ENCODE data around the gene TMEM174.
"Not testable (repeated sequence)": the region's sequence is repeated elsewhere in the genome, so short reads cannot be mapped to it uniquely, and the experiment has no call there.

TMEM174 gene

GRCh38 chr5:73197637-73198257 lies 24.8 kb downstream of the TMEM174 start:
- no peak for DNase-seq

GRCh38 chr5:73198833-73199592 lies 26.0 kb downstream of the TMEM174 start:
- DNase-seq = no peak

GRCh38 chr5:73199671-73200070 lies 26.7 kb downstream of the TMEM174 start:
- no peak for DNase-seq

GRCh38 chr5:73201547-73202513 lies 28.8 kb downstream of the TMEM174 start:
- peak; percentile 71 for DNase-seq

- DNase-seq = no peak
These were observed 31.3 kb downstream of the TMEM174 start for GRCh38 chr5:73204332-73204731.

DNA sequence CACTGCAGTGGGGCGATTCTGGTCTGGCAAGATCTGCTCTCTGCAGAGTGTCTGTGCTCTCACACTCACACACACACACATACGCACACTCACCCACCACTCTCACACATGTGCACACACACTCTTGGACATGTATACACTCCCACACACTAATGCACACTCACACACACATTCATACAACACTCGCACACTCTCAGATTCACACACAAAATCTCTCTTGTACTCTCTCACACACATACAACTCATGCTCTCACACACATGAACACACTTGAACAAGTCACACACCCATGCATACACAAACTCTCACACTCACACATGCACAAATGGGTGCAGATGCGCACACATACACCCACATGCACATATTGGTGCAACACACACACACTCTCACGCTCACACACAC lies 31.7 kb downstream of the TMEM174 start:
- DNase-seq = no peak

DNA sequence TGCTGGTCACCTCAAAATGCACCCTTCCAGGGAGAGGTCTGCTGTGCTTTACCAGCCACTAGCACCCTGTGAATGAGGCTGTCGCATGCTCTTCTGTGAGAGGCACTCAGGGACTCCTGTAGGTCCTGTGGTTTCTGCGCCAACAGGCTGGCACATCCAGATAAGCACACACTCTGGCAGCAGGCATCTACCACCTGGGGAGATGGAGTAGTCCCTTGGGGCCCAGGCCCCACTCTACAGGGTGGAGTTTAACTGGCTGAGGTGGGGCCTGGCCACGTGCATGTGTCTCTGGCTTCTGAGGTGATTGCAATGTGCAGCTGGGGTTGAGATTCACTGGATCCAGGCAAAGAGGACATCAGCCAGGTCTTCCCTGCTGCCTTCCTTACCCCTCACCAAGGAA lies 32.3 kb downstream of the TMEM174 start:
- no peak for DNase-seq

GRCh38 chr5:73207239-73207638 lies 34.2 kb downstream of the TMEM174 start:
- not testable (repeated sequence) for DNase-seq

- DNase-seq = not testable (repeated sequence)
These were observed 36.1 kb downstream of the TMEM174 start for GRCh38 chr5:73209075-73209474.

DNA sequence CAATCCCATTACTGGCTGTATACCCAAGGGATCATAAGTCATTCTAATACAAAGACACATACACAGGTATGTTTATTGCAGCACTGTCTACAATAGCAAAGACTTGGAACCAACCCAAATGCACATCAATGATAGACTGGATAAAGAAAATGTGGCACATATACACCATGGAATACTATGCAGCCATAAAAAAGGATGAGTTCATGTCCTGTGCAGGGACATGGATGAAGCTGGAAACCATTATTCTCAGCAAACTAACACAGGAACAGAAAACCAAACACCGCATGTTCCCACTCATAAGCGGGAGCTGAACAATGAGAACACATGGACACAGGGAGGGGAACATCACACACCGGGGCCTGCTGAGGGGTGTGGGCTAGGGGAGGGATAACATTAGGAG lies 39.7 kb downstream of the TMEM174 start:
- not testable (repeated sequence) for DNase-seq

- peak; percentile 18 for DNase-seq
These were observed 40.6 kb downstream of the TMEM174 start for GRCh38 chr5:73213566-73213998.

- no peak for DNase-seq
These were observed 41.3 kb downstream of the TMEM174 start for GRCh38 chr5:73214306-73214705.

DNA sequence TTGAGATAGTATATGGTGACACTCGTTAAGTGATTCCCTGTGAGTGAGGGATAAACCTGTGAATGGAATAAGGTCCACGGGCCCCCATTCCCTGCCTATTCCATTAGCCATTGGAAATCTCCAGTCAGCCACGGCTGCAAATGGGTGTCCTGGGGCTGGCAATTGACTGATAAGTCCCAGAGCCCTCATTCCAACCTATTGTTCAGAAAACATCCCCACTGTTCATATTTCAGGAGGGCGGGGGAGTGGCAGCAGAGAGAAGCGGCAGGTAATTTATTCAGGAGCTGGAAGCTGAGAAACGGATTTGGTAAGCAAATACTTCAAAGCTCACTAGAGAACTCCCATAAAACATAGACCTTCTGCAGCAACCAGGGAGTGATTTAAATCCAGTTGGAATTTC lies 42.0 kb downstream of the TMEM174 start:
- DNase-seq = no peak

DNA sequence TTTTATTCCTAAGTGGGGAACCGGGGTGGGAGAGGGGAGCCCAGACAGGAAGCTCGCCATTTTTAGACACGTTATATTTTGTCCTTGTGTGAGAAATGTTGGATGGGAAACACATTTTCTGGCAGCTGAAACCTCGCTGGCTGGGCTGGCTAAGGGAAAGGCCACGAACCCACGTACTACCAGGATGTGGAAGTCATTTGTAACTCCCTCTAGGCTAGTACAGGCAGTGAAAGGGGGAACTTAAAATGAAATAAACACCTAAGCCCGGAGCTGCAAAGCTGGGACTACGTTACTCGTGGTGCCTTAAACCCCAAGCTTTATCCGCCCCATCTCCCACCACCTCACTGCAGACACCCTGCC lies 42.5 kb downstream of the TMEM174 start:
- DNase-seq = no peak

DNA sequence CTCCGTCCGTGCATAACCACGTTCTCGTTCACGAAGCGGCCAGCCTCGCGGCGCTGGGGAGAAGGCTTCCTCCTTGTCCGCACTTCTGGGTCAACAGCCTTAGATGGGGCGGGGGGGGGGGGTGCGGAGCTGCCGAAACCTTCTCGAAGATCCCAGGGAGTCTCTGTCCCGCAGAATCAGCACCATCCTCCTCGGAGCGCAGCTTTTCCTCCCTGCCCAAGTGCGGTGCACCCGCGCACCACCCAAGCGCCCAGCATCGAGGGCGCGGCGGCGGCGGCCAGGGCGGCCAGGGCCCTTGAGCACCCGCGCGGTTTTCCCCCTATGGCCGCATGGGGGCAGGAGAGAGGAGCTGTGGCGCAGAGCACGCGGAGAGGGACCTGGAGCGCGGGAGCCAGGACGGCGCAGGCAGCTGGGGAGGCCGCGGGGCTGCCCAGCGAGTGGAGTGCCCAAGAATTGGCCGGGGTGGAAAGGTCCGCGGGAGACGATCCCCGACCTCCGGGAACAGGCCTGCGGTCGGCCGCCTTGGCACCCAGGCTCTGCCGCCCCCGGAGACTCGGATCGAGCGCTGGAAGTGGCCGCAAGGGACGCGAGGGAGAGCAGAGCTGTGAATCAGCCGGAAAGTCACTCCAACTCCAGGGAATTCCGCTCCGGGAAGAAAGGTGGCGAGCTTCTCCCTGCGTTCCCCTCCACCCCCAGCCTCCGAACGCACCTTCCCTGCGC lies 43.1 kb downstream of the TMEM174 start:
- peak; percentile 66 for DNase-seq

DNA sequence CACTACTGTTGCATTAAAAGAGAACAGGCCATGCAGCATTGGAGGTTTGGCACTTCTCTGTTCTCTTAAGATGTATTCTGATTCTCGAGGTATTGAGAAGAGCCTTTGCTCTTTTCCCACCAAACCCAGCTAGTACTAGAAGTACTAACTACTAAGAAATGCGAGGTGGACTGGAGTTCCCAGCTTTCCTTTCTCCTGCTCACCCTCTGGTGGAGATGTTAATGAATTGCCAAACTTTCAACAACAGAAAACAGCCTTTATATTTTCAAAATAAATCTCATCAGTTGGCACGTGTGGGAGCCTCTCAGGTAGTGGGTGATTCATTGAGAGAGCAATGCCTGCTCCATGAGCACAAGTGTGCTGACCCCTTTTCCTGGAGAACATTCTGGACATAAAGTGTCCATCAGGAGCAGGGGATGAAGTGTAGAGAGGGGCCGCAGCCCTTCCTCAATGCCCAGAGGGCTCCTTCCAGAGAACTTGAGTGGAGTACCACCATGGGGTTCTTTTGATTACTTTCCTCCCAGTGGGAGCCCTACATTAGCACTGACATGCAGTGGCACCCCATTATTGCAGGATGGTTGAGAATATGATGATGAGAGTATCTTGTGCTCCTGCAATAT lies 45.7 kb downstream of the TMEM174 start:
- DNase-seq = no peak

DNA sequence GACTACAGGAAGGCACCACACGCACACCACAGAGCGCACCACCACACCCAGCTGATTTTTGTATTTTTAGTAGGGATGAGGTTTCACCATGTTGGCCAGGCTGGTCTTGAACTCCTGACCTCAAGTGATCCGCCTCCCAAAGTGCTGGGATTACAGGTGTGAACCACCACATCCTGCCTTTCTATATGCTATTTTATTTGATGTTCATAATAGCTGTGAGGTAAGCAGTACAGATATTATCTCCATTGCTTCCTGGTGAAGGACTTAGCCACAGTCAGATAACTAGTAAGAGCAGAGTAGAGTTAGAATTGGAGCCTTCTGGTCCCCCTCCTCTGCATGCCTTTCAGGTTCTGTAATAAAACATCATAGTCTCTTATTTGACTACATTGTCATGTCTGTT lies 46.3 kb downstream of the TMEM174 start:
- not testable (repeated sequence) for DNase-seq

GRCh38 chr5:73221161-73221560 lies 48.2 kb downstream of the TMEM174 start:
- no peak for DNase-seq

- DNase-seq = no peak
These were observed 48.7 kb downstream of the TMEM174 start for GRCh38 chr5:73221726-73222125.

DNA sequence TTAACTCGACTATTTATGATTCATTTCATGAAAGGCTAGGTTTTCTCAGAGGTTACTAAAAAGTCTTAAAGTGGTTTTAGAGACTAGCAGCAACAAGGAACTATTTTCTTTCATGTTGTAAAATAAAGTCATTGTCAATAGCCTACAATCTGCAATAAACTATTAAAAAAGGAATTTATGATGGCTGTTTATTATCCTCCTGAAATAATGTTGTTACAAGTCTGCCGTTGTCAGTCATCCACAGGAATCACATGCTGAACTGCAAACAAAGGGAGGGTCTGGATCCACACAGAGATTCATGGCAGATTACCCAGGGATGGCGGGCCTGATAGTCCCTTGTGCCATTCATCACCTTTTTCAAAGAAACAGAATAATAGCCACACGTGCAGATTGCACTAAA lies 49.2 kb downstream of the TMEM174 start:
- DNase-seq = no peak

Measured in activated naive CD4-positive, alpha-beta T cell treated with anti-CD3 and anti-CD28 coated beads, Interleukin-2, amount 50 U/mL, for 16 hours (primary cell).